Stomach (tissue), 9 donors: ENCODE results near the gene ZNF792. TPM values are rescaled to one million over a fixed set of nuclear protein-coding genes. Genes with fewer than 3 reads are reported as not detected.
A peak's percentile ranks its signal among the peaks of the same experiment; 100 is the strongest.

ENCODE experiments used
- DNase-seq, 2 donors: peaks; one replicate each; pipeline versions ENCODE4 v3.0.0 to v3.0.0-alpha.2; 2013 to 2019
- H3K27ac ChIP-seq, 5 donors: fragments of 200-600 bp in 4 of 5; sonication (generic) in 4 of 5; one replicate each; pipeline ENCODE4 v1.5.1; 2013 to 2019; ENCODE audit warnings: mild to moderate bottlenecking in 1 of 5, moderate library complexity in 1 of 5
- H3K27me3 ChIP-seq, 3 donors: fragments of 200-600 bp; sonication (generic); one replicate each; pipeline ENCODE4 v1.5.1; 2017 to 2019; ENCODE audit warnings: mixed run types in 1 of 3
- H3K36me3 ChIP-seq, 4 donors: fragments of 200-600 bp; sonication (generic); 1 replicate in 3 of 4; 2 replicates in 1 of 4; pipeline ENCODE4 v1.5.1; 2016 to 2019
- H3K4me1 ChIP-seq, 4 donors: fragments of 200-600 bp; sonication (generic); one replicate each; pipeline ENCODE4 v1.5.1; 2016 to 2019
- H3K4me3 ChIP-seq, 4 donors: fragments of 200-600 bp; sonication (generic) in 3 of 4; one replicate each; pipeline ENCODE4 v1.5.1; 2016 to 2019; ENCODE audit warnings: mild to moderate bottlenecking in 1 of 4
- H3K9me3 ChIP-seq, 4 donors: fragments of 200-600 bp; sonication (generic); one replicate each; pipeline ENCODE4 v1.5.1; 2016 to 2019
- CTCF ChIP-seq, 7 experiments: fragments of 450-650 bp in 4 of 7; fragments of 200-600 bp in 3 of 7; sonication (generic) in 3 of 7; IDR thresholded peaks; one replicate each; pipeline ENCODE4 v1.5.1; 2016 to 2019; ENCODE audit warnings: antibody characterized with exemption in 7 of 7, control low read depth in 2 of 7, mild to moderate bottlenecking in 1 of 7
- EP300 ChIP-seq: sonication (generic); formaldehyde crosslinking; IDR thresholded peaks from one replicate; pipeline ENCODE4 v1.6.1; 2017; ENCODE audit warnings: antibody characterized with exemption
- POLR2A ChIP-seq, 4 donors: fragments of 450-650 bp; IDR thresholded peaks; one replicate each; pipeline ENCODE4 v1.6.1; 2016; ENCODE audit warnings: antibody characterized with exemption in 4 of 4, control low read depth in 2 of 4, mild to moderate bottlenecking in 1 of 4, moderate library complexity in 1 of 4
- POLR2AphosphoS5 ChIP-seq, 3 donors: sonication (generic); formaldehyde crosslinking; IDR thresholded peaks; one replicate each; pipeline ENCODE4 v1.6.1; 2016; ENCODE audit warnings: antibody characterized with exemption in 3 of 3
- WGBS, 5 donors: extraction: QIAGEN DNeasy Blood & Tissue Kit in 3 of 5; methylation state at CpG; one replicate each; pipeline versions ENCODE4 v1.1.5 to v1.1.7; 2013 to 2018; 5-methylcytosine and 5-hydroxymethylcytosine counted together
- intact Hi-C: fragments of 100-400 bp; cut with DNase I; formaldehyde crosslinking; loops from one replicate; pipeline ENCODE4 v1.15.1; 2023; ENCODE audit warnings: low total_unique reads
- polyA plus RNA-seq, 3 donors: library from polyadenylated mRNA; stranded (reverse); fragments of 200-250 nt; gene quantifications; one replicate each; pipeline ENCODE4 v1.2.3, GENCODE V29; 2013
- total RNA-seq, 5 donors: library from RNA; depleted of rRNA; stranded (reverse); fragments of >200 nt; gene quantifications; one replicate each; pipeline versions ENCODE4 v1.1.0 to v1.2.3, GENCODE V29; 2014 to 2016
- donor health status: healthy with polysubstance abuse.
- donor health status: Bipolar disorder and iron deficiency.
- donor health status: healthy.

The ZNF792 gene
- total and polyA plus RNA-seq, 8 donors, result 0.78 to 14.3 (median 1.9) TPM

- TF ChIP-seq EP300 (no peak), CTCF (IDR thresholded peaks at IDR 0.05) (no peak)
- Histone ChIP-seq H3K4me1 (peaks cover 19 to 33% (median 27%) of the 10 kb centered on the region in 4 donors), H3K9me3 (peaks cover 29 to 49% (median 35%) of the 10 kb centered on the region in 4 donors), H3K36me3 (peaks cover 29 to 34% (median 33%) of the 10 kb centered on the region in 4 donors), H3K27ac (peak overlapping the region; percentile 16 to 82 (median 81)), H3K4me3 (peak overlapping the region; percentile 70 to 99 (median 88)), H3K27me3 (no peaks in the 10 kb centered on the region)
- intact Hi-C loops, result no loop called here
- peak in 1 of 2 donors; percentile 43 for DNase-seq
- 14 to 28% (median 20%) methylated on average over 14 of the region's 14 CpGs for WGBS, 5 donors
Observed at GRCh38 chr19:34962687-34963572, 1.1 kb downstream of the ZNF792 start.

- peaks cover 19 to 33% (median 27%) of the 10 kb centered on the region in 4 donors for H3K4me1 ChIP-seq
- WGBS, 5 donors, result 68 to 76% (median 74%) methylated on average over 5 of the region's 5 CpGs
- intact Hi-C loops, result no loop called here
- H3K36me3 ChIP-seq, result peaks cover 35 to 43% (median 42%) of the 10 kb centered on the region in 4 donors
- DNase-seq, result peak in 1 of 2 donors; percentile 67
- H3K27ac ChIP-seq, result peak overlapping the region; percentile 16 to 81 (median 54)
- TF ChIP-seq POLR2AphosphoS5 (IDR thresholded peaks at IDR 0.05), result peak in 2 of 3 donors; percentile 51 to 56
- TF ChIP-seq CTCF (IDR thresholded peaks at IDR 0.05), result no peak
- H3K27me3 ChIP-seq, result no peaks in the 10 kb centered on the region
- peaks cover 38 to 53% (median 44%) of the 10 kb centered on the region in 4 donors for H3K9me3 ChIP-seq
- peak overlapping the region in 3 of 4 donors; percentile 70 to 99 (median 87) for H3K4me3 ChIP-seq
Observed at GRCh38 chr19:34961775-34962686, 2.0 kb downstream of the ZNF792 start.

DNA sequence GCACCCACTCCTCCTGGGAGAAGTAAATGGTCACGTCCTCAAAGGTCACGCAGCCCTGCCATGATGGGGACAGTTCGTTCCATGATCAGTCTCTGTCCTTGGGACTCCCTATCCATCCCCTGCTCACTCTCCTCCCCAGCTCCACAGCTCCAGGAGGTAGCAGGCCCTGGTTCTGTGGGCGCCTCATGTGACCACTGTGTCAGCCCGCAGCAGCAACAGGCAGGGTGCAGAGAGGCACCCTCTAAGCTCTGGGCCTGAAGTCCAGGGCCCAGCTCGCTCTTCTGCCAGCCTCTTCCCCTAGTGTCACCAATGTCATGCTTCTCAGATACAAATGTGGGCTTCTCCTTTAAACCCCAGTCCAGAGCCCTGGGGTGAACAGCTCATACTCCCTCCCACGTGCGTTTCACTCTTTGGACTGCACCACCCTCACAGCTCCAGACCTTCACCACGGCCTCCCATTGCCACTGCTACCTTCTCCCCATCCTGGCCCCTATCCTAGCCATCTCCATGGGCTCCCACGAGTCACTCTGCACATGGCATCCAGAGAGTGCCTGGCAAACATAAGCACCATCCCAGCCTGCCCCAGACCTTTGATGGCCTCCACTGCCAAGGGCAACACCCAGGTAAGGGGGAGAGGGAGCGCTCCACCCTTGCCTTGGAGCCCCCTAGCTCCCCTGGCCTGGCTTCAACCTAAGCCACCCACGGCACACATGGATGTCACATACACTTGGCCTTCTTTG, 2.9 kb downstream of the ZNF792 start:
- DNase-seq, result no peak
- TF ChIP-seq POLR2A (IDR thresholded peaks at IDR 0.05) (no peak), EP300 (no peak), CTCF (IDR thresholded peaks at IDR 0.05) (no peak), POLR2AphosphoS5 (IDR thresholded peaks at IDR 0.05) (no peak)
- H3K4me1 ChIP-seq, result peaks cover 19 to 33% (median 27%) of the 10 kb centered on the region in 4 donors
- no peak overlapping the region for H3K4me3 ChIP-seq
- peaks cover 35 to 53% (median 51%) of the 10 kb centered on the region in 4 donors for H3K36me3 ChIP-seq
- H3K9me3 ChIP-seq, result peaks cover 40 to 63% (median 53%) of the 10 kb centered on the region in 4 donors
- no peaks in the 10 kb centered on the region for H3K27me3 ChIP-seq
- intact Hi-C loops, result no loop called here
- WGBS, 5 donors, result 95 to 98% (median 97%) methylated on average over 11 to 12 of the region's 12 CpGs
- peak overlapping the region in 2 of 5 donors; percentile 54 to 80 for H3K27ac ChIP-seq
